Measurements from ENCODE around the gene CDK17. TPM values are rescaled to one million over a fixed set of nuclear protein-coding genes. Genes with fewer than 3 reads are reported as not detected.

CDK17 gene
- total RNA-seq, 1 experiment from 2014 or later: 21.4 TPM

DNA sequence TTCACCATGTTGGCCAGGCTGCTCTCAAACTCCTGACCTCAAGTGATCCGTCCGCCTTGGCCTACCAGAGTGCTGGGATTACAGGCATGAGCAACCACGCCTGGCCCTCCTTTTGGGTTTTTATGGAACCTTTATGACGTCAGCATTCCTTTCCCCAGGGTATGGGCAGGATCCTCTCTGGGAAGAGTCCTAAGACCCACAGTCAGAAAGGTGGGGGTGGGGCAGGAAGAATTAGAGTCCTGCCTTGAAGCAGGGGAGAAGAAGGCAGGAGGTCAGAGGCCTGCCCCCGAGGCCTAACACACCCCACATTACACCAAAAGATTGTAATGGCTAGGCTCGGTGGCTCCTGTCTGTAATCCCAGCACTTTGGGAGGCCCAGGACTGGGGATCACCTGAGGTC is 30.8 kb upstream of the CDK17 start (continued):
- TF ChIP-seq, protein P1, sequence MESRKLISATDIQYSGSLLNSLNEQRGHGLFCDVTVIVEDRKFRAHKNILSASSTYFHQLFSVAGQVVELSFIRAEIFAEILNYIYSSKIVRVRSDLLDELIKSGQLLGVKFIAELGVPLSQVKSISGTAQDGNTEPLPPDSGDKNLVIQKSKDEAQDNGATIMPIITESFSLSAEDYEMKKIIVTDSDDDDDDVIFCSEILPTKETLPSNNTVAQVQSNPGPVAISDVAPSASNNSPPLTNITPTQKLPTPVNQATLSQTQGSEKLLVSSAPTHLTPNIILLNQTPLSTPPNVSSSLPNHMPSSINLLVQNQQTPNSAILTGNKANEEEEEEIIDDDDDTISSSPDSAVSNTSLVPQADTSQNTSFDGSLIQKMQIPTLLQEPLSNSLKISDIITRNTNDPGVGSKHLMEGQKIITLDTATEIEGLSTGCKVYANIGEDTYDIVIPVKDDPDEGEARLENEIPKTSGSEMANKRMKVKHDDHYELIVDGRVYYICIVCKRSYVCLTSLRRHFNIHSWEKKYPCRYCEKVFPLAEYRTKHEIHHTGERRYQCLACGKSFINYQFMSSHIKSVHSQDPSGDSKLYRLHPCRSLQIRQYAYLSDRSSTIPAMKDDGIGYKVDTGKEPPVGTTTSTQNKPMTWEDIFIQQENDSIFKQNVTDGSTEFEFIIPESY (IDR thresholded peaks at IDR 0.05; ENCODE audit: extremely low read depth, insufficient replicate concordance, low read length): no peak
- TF ChIP-seq YY1 (IDR thresholded peaks at IDR 0.05; ENCODE audit: extremely low read depth, insufficient replicate concordance, low read depth, low read length) (no peak), EZH2 (IDR thresholded peaks at IDR 0.05) (no peak), EZH2phosphoT487 (IDR thresholded peaks at IDR 0.05; ENCODE audit: borderline replicate concordance) (no peak), EGR1 (IDR thresholded peaks at IDR 0.05; ENCODE audit: low read depth) (no peak), FOSL1 (IDR thresholded peaks at IDR 0.05; ENCODE audit: low read depth) (no peak), SRF (IDR thresholded peaks at IDR 0.05; ENCODE audit: low read depth) (no peak)
- TF ChIP-seq, protein P2, sequence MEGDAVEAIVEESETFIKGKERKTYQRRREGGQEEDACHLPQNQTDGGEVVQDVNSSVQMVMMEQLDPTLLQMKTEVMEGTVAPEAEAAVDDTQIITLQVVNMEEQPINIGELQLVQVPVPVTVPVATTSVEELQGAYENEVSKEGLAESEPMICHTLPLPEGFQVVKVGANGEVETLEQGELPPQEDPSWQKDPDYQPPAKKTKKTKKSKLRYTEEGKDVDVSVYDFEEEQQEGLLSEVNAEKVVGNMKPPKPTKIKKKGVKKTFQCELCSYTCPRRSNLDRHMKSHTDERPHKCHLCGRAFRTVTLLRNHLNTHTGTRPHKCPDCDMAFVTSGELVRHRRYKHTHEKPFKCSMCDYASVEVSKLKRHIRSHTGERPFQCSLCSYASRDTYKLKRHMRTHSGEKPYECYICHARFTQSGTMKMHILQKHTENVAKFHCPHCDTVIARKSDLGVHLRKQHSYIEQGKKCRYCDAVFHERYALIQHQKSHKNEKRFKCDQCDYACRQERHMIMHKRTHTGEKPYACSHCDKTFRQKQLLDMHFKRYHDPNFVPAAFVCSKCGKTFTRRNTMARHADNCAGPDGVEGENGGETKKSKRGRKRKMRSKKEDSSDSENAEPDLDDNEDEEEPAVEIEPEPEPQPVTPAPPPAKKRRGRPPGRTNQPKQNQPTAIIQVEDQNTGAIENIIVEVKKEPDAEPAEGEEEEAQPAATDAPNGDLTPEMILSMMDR (IDR thresholded peaks at IDR 0.05 in 2 of 3, conservative IDR thresholded peaks at IDR 0.05 in 1 of 3; ENCODE audit: borderline replicate concordance in 1 of 3, insufficient read depth in 1 of 3, low read depth in 2 of 3, low read length in 2 of 3): no peak
- TF ChIP-seq, protein P3, sequence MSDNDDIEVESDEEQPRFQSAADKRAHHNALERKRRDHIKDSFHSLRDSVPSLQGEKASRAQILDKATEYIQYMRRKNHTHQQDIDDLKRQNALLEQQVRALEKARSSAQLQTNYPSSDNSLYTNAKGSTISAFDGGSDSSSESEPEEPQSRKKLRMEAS (IDR thresholded peaks at IDR 0.05): no peak

DNA sequence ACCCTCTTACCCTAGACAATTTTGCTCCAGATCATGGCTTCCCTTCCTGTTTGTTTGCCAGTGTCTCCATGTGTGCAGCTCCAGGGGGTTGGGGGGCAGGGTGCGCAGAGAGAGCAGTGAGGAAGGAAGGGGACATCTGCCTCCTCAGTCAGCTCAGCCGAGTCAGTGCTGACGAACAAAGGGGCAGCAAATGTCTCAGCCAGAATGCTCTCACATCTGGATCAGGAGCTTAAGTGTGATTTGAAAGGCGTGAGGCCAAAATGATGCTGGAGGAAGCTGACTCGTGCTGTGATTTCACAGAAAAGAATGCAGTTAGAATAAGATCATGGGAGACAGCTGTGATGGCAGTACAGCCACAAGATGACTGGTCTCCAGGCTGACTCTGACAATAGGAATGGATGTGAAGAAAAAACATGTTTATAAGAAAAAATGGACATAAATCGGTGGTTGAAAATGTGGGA is 27.1 kb upstream of the CDK17 start:
- peak overlapping the region; percentile 6; the same call in 1 of the 2 replicates for H3K27ac ChIP-seq (ENCODE audit: low read depth, low read length)
- H3K4me1 ChIP-seq (ENCODE audit: control insufficient read depth in 1 of 2, insufficient read depth in 2 of 2, low read length in 2 of 2): peaks cover 0 to 36% of the 10 kb centered on the region in 2 experiments; a peak in 2 of 4 replicates
- no peaks in the 10 kb centered on the region for H3K9me2 ChIP-seq (ENCODE audit: insufficient read depth)
- H3K27me3 ChIP-seq (ENCODE audit: insufficient read depth, low read length): no peaks in the 10 kb centered on the region
- H3K9ac ChIP-seq (ENCODE audit: low read length): peak overlapping the region; percentile 47
- intact Hi-C loops (cut with micrococcal nuclease): no loop called here
- H3K79me2 ChIP-seq (ENCODE audit: insufficient read depth, low read length): no peaks in the 10 kb centered on the region
- peak overlapping the region; percentile 91 for H2AFZ ChIP-seq (ENCODE audit: low read depth, low read length, poor library complexity, severe bottlenecking)
- H3K36me3 ChIP-seq (ENCODE audit: control insufficient read depth in 1 of 2, insufficient read depth in 2 of 2, low read length in 2 of 2): no peaks in the 10 kb centered on the region
- H3K4me3 ChIP-seq (replicated peaks in 1 of 2; ENCODE audit: low read depth in 1 of 2, low read length in 2 of 2): peak overlapping the region in 1 of 2 experiments; percentile 16; a peak in 1 of 4 replicates
- H4K20me1 ChIP-seq (ENCODE audit: insufficient read depth): no peaks in the 10 kb centered on the region
- H3K4me2 ChIP-seq (ENCODE audit: low read length): peak overlapping the region; percentile 64
- ChIA-PET CTCF (no interaction called here), RAD21 (ENCODE audit: low non-redundant PET in 1 of 2, low total read pairs in 2 of 2, uncharacterized antibody in 2 of 2, unreplicated experiment in 2 of 2) (no interaction called here), POLR2A (no interaction called here)
- DNase-seq (ENCODE audit: low read depth, low spot score) (peak; percentile 54), ATAC-seq (peak; percentile 79)
- BruUV-seq (replicated peaks): no TSS peak
- no peaks in the 10 kb centered on the region for H3K9me3 ChIP-seq (ENCODE audit: control insufficient read depth in 1 of 2, insufficient read depth in 1 of 2, low read depth in 1 of 2, low read length in 2 of 2)
- TF ChIP-seq JUND (IDR thresholded peaks at IDR 0.05) (peak; percentile 59), FOSL1 (IDR thresholded peaks at IDR 0.05; ENCODE audit: low read depth) (peak; percentile 72), YY1 (IDR thresholded peaks at IDR 0.05; ENCODE audit: extremely low read depth, insufficient replicate concordance, low read depth, low read length) (peak; percentile 32), CBX3 (IDR thresholded peaks at IDR 0.05; ENCODE audit: low read depth) (0 out of 2 replicates have a peak, but pooled peaks have one; percentile 31), ELF1 (IDR thresholded peaks at IDR 0.05; ENCODE audit: borderline replicate concordance, low read depth) (no peak), SP1 (IDR thresholded peaks at IDR 0.05; ENCODE audit: low read depth) (peak; percentile 46)
- TF ChIP-seq, protein P4, sequence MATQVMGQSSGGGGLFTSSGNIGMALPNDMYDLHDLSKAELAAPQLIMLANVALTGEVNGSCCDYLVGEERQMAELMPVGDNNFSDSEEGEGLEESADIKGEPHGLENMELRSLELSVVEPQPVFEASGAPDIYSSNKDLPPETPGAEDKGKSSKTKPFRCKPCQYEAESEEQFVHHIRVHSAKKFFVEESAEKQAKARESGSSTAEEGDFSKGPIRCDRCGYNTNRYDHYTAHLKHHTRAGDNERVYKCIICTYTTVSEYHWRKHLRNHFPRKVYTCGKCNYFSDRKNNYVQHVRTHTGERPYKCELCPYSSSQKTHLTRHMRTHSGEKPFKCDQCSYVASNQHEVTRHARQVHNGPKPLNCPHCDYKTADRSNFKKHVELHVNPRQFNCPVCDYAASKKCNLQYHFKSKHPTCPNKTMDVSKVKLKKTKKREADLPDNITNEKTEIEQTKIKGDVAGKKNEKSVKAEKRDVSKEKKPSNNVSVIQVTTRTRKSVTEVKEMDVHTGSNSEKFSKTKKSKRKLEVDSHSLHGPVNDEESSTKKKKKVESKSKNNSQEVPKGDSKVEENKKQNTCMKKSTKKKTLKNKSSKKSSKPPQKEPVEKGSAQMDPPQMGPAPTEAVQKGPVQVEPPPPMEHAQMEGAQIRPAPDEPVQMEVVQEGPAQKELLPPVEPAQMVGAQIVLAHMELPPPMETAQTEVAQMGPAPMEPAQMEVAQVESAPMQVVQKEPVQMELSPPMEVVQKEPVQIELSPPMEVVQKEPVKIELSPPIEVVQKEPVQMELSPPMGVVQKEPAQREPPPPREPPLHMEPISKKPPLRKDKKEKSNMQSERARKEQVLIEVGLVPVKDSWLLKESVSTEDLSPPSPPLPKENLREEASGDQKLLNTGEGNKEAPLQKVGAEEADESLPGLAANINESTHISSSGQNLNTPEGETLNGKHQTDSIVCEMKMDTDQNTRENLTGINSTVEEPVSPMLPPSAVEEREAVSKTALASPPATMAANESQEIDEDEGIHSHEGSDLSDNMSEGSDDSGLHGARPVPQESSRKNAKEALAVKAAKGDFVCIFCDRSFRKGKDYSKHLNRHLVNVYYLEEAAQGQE (IDR thresholded peaks at IDR 0.05; ENCODE audit: low read depth): no peak
- TF ChIP-seq, protein P3 (IDR thresholded peaks at IDR 0.05): 0 out of 2 replicates have a peak, but pooled peaks have one; percentile 53

Measured in HCT116 (cell line).